Endothelial cell (in vitro differentiated cells): ENCODE measurements around the gene NFKBIE. TPM values are rescaled to one million over a fixed set of nuclear protein-coding genes. Genes with fewer than 3 reads are reported as not detected.
"Not testable (repeated sequence)": the region's sequence is repeated elsewhere in the genome, so short reads cannot be mapped to it uniquely, and the experiment has no call there.

ENCODE experiments used
- DNase-seq: peaks from one replicate; pipeline ENCODE4 v3.0.0; 2021; ENCODE audit warnings: low spot score
- H3K27ac Mint-ChIP-seq: one replicate; pipeline ENCODE4 v1.8.0; 2021; ENCODE audit warnings: mixed read lengths, inconsistent platforms; ENCODE audit not compliant: unreplicated experiment
- H3K27me3 Mint-ChIP-seq: one replicate; pipeline ENCODE4 v1.8.0; 2021; ENCODE audit warnings: mild to moderate bottlenecking, moderate library complexity, mixed read lengths, inconsistent platforms; ENCODE audit not compliant: unreplicated experiment
- H3K36me3 Mint-ChIP-seq: one replicate; pipeline ENCODE4 v1.8.0; 2021; ENCODE audit warnings: mild to moderate bottlenecking, low read depth, mixed read lengths, inconsistent platforms; ENCODE audit not compliant: unreplicated experiment
- H3K4me1 Mint-ChIP-seq: one replicate; pipeline ENCODE4 v1.8.0; 2021; ENCODE audit warnings: mild to moderate bottlenecking, mixed read lengths, inconsistent platforms; ENCODE audit not compliant: unreplicated experiment
- H3K4me3 Mint-ChIP-seq: one replicate; pipeline ENCODE4 v1.8.0; 2021; ENCODE audit warnings: mild to moderate bottlenecking, mixed read lengths, inconsistent platforms; ENCODE audit not compliant: unreplicated experiment
- H3K9me3 Mint-ChIP-seq: one replicate; pipeline ENCODE4 v1.8.0; 2021; ENCODE audit warnings: mixed read lengths, inconsistent platforms; ENCODE audit not compliant: unreplicated experiment
- total RNA-seq: library from RNA; stranded (reverse); fragmentation: NEBNext Ultra II Directional; extraction: Animal tissue kit (Norgen Biotek cat#: 25700); gene quantifications from one replicate; pipeline ENCODE4 v1.2.1, GENCODE V29; 2021; ENCODE audit not compliant: unreplicated experiment
- TF ChIP-seq, protein P1 (sequence below): fragments of 200-600 bp; sonication (generic); IDR thresholded peaks from one replicate; pipeline ENCODE4 v1.5.0; 2021; ENCODE audit warnings: antibody characterized with exemption; ENCODE audit not compliant: unreplicated experiment

NFKBIE gene
- total RNA-seq, 1 donor from 2014 or later: 16.7 TPM

DNA sequence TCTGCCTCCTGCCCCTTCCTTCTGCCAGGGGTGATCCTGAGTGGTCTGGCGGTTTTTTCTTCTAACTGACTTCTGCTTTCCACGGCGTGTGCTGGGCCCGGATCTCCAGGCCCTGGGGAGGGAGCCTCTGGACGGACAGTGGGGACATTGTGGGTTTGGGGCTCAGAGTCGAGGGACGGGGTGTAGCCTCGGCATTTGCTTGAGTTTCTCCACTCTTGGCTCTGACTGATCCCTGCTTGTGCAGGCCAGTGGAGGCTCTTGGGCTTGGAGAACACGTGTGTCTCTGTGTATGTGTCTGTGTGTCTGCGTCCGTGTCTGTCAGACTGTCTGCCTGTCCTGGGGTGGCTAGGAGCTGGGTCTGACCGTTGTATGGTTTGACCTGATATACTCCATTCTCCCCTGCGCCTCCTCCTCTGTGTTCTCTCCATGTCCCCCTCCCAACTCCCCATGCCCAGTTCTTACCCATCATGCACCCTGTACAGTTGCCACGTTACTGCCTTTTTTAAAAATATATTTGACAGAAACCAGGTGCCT, 31.7 kb downstream of the NFKBIE start:
- Mint-ChIP-seq H3K9me3 (no peaks in the 10 kb centered on the region), H3K36me3 (peaks cover 51% of the 10 kb centered on the region), H3K27ac (peak overlapping the region; percentile 84), H3K4me1 (peaks cover 41% of the 10 kb centered on the region), H3K4me3 (no peak overlapping the region), H3K27me3 (peaks cover 13% of the 10 kb centered on the region)
- no peak for DNase-seq
- TF ChIP-seq, protein P1, sequence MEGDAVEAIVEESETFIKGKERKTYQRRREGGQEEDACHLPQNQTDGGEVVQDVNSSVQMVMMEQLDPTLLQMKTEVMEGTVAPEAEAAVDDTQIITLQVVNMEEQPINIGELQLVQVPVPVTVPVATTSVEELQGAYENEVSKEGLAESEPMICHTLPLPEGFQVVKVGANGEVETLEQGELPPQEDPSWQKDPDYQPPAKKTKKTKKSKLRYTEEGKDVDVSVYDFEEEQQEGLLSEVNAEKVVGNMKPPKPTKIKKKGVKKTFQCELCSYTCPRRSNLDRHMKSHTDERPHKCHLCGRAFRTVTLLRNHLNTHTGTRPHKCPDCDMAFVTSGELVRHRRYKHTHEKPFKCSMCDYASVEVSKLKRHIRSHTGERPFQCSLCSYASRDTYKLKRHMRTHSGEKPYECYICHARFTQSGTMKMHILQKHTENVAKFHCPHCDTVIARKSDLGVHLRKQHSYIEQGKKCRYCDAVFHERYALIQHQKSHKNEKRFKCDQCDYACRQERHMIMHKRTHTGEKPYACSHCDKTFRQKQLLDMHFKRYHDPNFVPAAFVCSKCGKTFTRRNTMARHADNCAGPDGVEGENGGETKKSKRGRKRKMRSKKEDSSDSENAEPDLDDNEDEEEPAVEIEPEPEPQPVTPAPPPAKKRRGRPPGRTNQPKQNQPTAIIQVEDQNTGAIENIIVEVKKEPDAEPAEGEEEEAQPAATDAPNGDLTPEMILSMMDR: no peak

DNA sequence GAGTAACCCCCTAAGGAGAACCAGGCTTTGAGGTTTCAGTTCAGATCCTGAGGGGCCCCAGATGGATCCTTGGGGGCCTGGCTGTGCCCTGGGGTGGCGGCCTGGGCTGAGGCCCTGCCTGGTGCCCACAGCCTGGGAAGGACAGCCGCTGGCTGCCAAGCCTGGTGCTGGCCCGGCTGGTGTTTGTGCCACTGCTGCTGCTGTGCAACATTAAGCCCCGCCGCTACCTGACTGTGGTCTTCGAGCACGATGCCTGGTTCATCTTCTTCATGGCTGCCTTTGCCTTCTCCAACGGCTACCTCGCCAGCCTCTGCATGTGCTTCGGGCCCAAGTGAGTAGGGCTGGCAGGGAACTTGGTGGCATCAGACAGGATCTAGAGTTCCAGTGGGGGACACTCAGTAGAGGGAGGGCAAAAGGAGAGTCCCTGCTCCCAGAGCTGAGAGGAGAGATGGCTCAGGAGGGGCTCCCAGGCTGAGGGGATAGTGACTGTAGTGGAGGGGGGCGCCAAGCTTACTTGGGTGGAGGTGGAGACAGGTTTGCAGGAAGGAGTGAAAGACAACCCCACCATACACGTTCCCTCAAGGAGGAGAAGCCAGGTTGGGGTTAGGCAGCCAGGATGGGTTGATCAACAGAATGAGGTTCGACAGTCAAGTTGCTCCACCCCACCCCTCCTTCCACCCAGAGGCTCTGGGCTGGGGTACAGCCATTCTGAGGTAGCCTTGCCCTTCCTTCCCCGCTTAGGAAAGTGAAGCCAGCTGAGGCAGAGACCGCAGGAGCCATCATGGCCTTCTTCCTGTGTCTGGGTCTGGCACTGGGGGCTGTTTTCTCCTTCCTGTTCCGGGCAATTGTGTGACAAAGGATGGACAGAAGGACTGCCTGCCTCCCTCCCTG, 32.4 kb downstream of the NFKBIE start:
- peaks cover 54% of the 10 kb centered on the region for H3K36me3 Mint-ChIP-seq
- no peak overlapping the region for H3K27ac Mint-ChIP-seq
- DNase-seq: no peak
- peaks cover 42% of the 10 kb centered on the region for H3K4me1 Mint-ChIP-seq
- TF ChIP-seq, protein P1: no peak
- peak overlapping the region; percentile 25 for H3K4me3 Mint-ChIP-seq
- no peaks in the 10 kb centered on the region for H3K9me3 Mint-ChIP-seq
- H3K27me3 Mint-ChIP-seq: peaks cover 13% of the 10 kb centered on the region

DNA sequence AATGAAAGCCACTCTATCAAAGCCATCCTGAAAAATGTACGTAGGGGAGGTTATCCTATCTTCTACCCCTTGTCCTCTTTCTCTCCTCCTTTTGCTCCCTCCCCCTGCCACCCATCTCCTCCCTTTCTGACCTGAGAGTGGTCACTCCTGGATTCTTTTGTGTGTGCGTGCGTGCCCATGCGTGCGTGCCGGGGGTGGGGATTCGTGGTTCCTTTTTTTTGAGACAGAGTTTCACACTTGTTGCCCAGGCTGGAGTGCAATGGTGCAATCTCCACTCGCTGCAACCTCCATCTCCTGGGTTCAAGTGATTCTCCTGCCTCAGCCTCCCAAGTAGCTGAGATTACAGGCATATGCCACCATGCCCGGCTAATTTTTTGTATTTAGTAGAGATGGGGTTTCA, 33.9 kb downstream of the NFKBIE start:
- H3K4me1 Mint-ChIP-seq: peaks cover 39% of the 10 kb centered on the region
- not testable (repeated sequence) for DNase-seq, H3K4me3 Mint-ChIP-seq, H3K9me3 Mint-ChIP-seq, H3K27ac Mint-ChIP-seq
- H3K36me3 Mint-ChIP-seq: peaks cover 59% of the 10 kb centered on the region
- peaks cover 12% of the 10 kb centered on the region for H3K27me3 Mint-ChIP-seq

DNA sequence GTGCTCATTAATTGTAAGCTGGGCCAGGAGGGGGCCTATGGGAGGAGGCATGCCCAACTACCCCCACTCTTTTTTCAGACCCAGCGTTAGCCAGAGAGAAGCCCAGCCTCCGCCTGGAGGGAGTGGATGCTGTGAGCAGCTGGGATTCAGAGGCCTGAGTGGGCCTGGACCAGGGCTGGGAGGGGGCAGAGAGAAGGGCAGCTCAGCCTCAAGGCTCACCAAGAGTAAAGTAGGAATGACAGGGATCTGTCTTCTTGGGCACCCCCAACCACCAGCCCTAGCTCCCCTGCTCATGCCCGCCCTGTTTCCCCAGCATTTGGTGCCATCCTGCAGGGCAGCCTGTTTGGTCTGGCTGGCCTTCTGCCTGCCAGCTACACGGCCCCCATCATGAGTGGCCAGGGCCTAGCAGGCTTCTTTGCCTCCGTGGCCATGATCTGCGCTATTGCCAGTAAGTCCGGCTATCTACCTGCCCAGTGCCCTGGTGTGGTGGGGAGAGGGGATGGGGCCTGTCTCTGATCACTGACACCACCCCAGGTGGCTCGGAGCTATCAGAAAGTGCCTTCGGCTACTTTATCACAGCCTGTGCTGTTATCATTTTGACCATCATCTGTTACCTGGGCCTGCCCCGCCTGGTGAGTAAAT, 35.2 kb downstream of the NFKBIE start:
- Mint-ChIP-seq H3K4me1 (peaks cover 43% of the 10 kb centered on the region), H3K27me3 (peaks cover 8% of the 10 kb centered on the region), H3K9me3 (no peaks in the 10 kb centered on the region), H3K27ac (no peak overlapping the region), H3K36me3 (peaks cover 51% of the 10 kb centered on the region), H3K4me3 (no peak overlapping the region)
- TF ChIP-seq, protein P1: no peak
- DNase-seq: no peak

DNA sequence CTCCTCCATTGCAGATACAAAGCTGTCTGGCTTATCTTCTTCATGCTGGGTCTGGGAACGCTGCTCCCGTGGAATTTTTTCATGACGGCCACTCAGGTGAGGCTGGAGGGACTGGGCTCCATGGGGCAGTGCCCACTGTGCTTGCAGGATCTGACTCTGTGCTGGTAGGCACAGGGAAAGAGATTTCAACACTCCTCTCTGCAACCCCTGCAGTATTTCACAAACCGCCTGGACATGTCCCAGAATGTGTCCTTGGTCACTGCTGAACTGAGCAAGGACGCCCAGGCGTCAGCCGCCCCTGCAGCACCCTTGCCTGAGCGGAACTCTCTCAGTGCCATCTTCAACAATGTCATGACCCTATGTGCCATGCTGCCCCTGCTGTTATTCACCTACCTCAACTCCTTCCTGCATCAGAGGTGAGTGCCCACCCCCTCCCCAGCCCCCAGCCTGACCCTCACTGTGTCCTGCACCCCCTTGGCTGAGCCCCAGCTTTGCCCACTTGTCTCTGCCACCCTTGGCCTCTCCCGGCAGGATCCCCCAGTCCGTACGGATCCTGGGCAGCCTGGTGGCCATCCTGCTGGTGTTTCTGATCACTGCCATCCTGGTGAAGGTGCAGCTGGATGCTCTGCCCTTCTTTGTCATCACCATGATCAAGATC, 35.8 kb downstream of the NFKBIE start:
- H3K4me3 Mint-ChIP-seq: no peak overlapping the region
- no peaks in the 10 kb centered on the region for H3K9me3 Mint-ChIP-seq

More for the DNA sequence above, 35.8 kb downstream of the NFKBIE start:
- Mint-ChIP-seq H3K27ac (no peak overlapping the region), H3K4me1 (peaks cover 42% of the 10 kb centered on the region), H3K36me3 (peaks cover 47% of the 10 kb centered on the region), H3K27me3 (peaks cover 8% of the 10 kb centered on the region)
- DNase-seq: no peak
- TF ChIP-seq, protein P1: no peak
